ENCODE measurements around the gene GOLGA5. TPM values are rescaled to one million over a fixed set of nuclear protein-coding genes. Genes with fewer than 3 reads are reported as not detected.

GOLGA5 gene
- total and polyA plus RNA-seq, 2 of the 13 experiments (the other 11 are each of a cell fraction or from before 2014, with no cell fraction given), result 31.0 to 40.0 TPM

DNA sequence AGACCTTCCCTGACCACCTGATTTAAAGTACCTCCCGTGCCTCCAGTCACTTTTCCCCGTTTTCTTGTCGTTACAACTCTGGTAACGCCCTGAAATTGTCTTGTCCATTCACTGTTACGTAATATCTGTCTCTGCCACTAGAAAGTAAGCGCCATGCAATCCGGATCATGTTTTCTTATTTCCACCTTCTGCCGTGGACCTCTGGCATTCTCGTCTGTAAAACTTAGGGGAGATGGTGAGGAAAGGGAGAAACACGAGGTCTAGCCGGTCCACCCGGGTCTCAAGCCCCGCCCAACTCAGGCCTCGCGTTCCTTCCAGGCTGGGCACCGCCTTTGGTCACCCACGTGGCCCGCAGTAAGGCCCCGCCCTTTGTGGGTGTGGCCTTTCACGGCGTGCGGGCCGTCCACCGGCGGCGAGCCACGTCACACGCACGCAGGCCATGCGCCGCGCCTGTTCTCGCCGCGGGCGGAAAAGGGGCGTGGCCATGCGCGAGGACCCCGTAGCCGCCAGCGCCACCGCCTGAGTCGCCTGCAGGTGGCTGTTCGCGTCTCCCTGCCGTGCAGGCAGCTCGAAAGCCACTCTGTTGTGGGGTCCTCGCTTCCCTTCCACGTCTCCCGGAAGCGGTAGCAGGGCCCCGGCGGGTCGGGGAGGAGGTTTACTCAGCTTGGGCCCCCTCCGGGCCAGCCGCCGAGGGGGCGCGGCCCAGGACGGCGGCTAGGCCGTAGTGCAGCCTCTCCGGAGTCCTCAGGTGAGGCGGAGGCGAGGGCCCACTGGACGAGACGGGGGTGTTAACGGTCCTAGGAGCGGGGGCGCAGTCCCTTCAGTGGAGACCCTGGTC is at the start of gene GOLGA5 (continued):
- TF ChIP-seq HDAC2 (CRISPR knock-in tag; IDR thresholded peaks at IDR 0.05), result peak; percentile 82
- TF ChIP-seq ZNF572 (CRISPR knock-in tag; IDR thresholded peaks at IDR 0.05), result no peak
- TF ChIP-seq AKAP8 (CRISPR knock-in tag; IDR thresholded peaks at IDR 0.05), result peak; percentile 78
- no peak; the same call in 1 of the 2 replicates for TF ChIP-seq TOPORS (CRISPR knock-in tag; IDR thresholded peaks at IDR 0.05)
- no peak for TF ChIP-seq ZFAT (CRISPR knock-in tag; conservative IDR thresholded peaks at IDR 0.05)
- TF ChIP-seq FOXA1 (IDR thresholded peaks at IDR 0.05), result no peak
- TF ChIP-seq FOXA1 (CRISPR knock-in tag; IDR thresholded peaks at IDR 0.05), result peak; percentile 47
- no peak; the same call in 1 of the 2 replicates for TF ChIP-seq ZMYM3 (CRISPR knock-in tag; IDR thresholded peaks at IDR 0.05)
- TF ChIP-seq, protein P1, sequence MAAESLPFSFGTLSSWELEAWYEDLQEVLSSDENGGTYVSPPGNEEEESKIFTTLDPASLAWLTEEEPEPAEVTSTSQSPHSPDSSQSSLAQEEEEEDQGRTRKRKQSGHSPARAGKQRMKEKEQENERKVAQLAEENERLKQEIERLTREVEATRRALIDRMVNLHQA (CRISPR knock-in tag; IDR thresholded peaks at IDR 0.05), result no peak
- no peak for TF ChIP-seq HDAC6 (IDR thresholded peaks at IDR 0.05; ENCODE audit: low read depth, low read length)
- TF ChIP-seq ZFP62 (CRISPR knock-in tag; IDR thresholded peaks at IDR 0.05), result no peak
- TF ChIP-seq MIER3 (CRISPR knock-in tag; IDR thresholded peaks at IDR 0.05; ENCODE audit: borderline replicate concordance), result no peak; the same call in 1 of the 2 replicates
- no peak for TF ChIP-seq ZNF563 (CRISPR knock-in tag; IDR thresholded peaks at IDR 0.05)
- 0 out of 2 replicates have a peak, but pooled peaks have one; percentile 78 for TF ChIP-seq REL (CRISPR knock-in tag; conservative IDR thresholded peaks at IDR 0.05)
- TF ChIP-seq, protein P2, sequence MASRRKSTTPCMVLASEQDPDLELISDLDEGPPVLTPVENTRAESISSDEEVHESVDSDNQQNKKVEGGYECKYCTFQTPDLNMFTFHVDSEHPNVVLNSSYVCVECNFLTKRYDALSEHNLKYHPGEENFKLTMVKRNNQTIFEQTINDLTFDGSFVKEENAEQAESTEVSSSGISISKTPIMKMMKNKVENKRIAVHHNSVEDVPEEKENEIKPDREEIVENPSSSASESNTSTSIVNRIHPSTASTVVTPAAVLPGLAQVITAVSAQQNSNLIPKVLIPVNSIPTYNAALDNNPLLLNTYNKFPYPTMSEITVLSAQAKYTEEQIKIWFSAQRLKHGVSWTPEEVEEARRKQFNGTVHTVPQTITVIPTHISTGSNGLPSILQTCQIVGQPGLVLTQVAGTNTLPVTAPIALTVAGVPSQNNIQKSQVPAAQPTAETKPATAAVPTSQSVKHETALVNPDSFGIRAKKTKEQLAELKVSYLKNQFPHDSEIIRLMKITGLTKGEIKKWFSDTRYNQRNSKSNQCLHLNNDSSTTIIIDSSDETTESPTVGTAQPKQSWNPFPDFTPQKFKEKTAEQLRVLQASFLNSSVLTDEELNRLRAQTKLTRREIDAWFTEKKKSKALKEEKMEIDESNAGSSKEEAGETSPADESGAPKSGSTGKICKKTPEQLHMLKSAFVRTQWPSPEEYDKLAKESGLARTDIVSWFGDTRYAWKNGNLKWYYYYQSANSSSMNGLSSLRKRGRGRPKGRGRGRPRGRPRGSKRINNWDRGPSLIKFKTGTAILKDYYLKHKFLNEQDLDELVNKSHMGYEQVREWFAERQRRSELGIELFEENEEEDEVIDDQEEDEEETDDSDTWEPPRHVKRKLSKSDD (CRISPR knock-in tag; IDR thresholded peaks at IDR 0.05; ENCODE audit: low read depth), result peak; percentile 21; the same call in 1 of the 2 replicates
- peak; percentile 97 for TF ChIP-seq SP4 (CRISPR knock-in tag; IDR thresholded peaks at IDR 0.05)
- TF ChIP-seq GATAD2A (CRISPR knock-in tag; IDR thresholded peaks at IDR 0.05), result no peak
- no peak for TF ChIP-seq ZFP36L2 (CRISPR knock-in tag; IDR thresholded peaks at IDR 0.05)
- TF ChIP-seq ZFP37 (CRISPR knock-in tag; IDR thresholded peaks at IDR 0.05; ENCODE audit: borderline replicate concordance), result no peak
- TF ChIP-seq, protein P3, sequence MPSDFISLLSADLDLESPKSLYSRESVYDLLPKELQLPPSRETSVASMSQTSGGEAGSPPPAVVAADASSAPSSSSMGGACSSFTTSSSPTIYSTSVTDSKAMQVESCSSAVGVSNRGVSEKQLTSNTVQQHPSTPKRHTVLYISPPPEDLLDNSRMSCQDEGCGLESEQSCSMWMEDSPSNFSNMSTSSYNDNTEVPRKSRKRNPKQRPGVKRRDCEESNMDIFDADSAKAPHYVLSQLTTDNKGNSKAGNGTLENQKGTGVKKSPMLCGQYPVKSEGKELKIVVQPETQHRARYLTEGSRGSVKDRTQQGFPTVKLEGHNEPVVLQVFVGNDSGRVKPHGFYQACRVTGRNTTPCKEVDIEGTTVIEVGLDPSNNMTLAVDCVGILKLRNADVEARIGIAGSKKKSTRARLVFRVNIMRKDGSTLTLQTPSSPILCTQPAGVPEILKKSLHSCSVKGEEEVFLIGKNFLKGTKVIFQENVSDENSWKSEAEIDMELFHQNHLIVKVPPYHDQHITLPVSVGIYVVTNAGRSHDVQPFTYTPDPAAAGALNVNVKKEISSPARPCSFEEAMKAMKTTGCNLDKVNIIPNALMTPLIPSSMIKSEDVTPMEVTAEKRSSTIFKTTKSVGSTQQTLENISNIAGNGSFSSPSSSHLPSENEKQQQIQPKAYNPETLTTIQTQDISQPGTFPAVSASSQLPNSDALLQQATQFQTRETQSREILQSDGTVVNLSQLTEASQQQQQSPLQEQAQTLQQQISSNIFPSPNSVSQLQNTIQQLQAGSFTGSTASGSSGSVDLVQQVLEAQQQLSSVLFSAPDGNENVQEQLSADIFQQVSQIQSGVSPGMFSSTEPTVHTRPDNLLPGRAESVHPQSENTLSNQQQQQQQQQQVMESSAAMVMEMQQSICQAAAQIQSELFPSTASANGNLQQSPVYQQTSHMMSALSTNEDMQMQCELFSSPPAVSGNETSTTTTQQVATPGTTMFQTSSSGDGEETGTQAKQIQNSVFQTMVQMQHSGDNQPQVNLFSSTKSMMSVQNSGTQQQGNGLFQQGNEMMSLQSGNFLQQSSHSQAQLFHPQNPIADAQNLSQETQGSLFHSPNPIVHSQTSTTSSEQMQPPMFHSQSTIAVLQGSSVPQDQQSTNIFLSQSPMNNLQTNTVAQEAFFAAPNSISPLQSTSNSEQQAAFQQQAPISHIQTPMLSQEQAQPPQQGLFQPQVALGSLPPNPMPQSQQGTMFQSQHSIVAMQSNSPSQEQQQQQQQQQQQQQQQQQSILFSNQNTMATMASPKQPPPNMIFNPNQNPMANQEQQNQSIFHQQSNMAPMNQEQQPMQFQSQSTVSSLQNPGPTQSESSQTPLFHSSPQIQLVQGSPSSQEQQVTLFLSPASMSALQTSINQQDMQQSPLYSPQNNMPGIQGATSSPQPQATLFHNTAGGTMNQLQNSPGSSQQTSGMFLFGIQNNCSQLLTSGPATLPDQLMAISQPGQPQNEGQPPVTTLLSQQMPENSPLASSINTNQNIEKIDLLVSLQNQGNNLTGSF (CRISPR knock-in tag; IDR thresholded peaks at IDR 0.05), result no peak
- no peak for TF ChIP-seq SMARCC2 (IDR thresholded peaks at IDR 0.05)
- peak; percentile 98 for TF ChIP-seq ZFX (CRISPR knock-in tag; IDR thresholded peaks at IDR 0.05; ENCODE audit: low read depth)
- TF ChIP-seq RFX1 (IDR thresholded peaks at IDR 0.05), result no peak
- 0 out of 2 replicates have a peak, but pooled peaks have one; percentile 26 for TF ChIP-seq SMAD3 (CRISPR knock-in tag; IDR thresholded peaks at IDR 0.05)

All from HepG2 (cell line).